GM19328 (cell line): Measurements from ENCODE around the gene SMG5.
"Not testable (repeated sequence)": the region's sequence is repeated elsewhere in the genome, so short reads cannot be mapped to it uniquely, and the experiment has no call there.

Experiments used
- ATAC-seq: cut with Tn5 transposase; IDR thresholded peaks from one replicate; pipeline ENCODE4 v1.9.1; 2021; ENCODE audit warnings: mild to moderate bottlenecking, moderate library complexity; ENCODE audit not compliant: unreplicated experiment

SMG5 gene

GRCh38 chr1:156282479-156283222 is at the start of gene SMG5:
Gene SMG5 (minus strand): TSS chr1:156282825. CDS start chr1:156282680, 145 bp downstream.
- ATAC-seq: peak; percentile 71

- not testable (repeated sequence) for ATAC-seq
These were observed 40.6 kb upstream of the SMG5 start for GRCh38 chr1:156323179-156323578.

- no peak for ATAC-seq
These were observed 37.9 kb upstream of the SMG5 start for GRCh38 chr1:156320560-156320959.

- no peak for ATAC-seq
These were observed 37.0 kb upstream of the SMG5 start for GRCh38 chr1:156319664-156320063.

GRCh38 chr1:156316909-156317308 is 34.3 kb upstream of the SMG5 start:
- no peak for ATAC-seq

- ATAC-seq: no peak
These were observed 28.3 kb upstream of the SMG5 start for GRCh38 chr1:156310962-156311361.

GRCh38 chr1:156308078-156308477 is 25.5 kb upstream of the SMG5 start:
- ATAC-seq: no peak

GRCh38 chr1:156305215-156305614 is 22.6 kb upstream of the SMG5 start:
- ATAC-seq: no peak

- ATAC-seq: no peak
These were observed 20.6 kb upstream of the SMG5 start for GRCh38 chr1:156303241-156303640.

- ATAC-seq: no peak
These were observed 16.3 kb upstream of the SMG5 start, which contains the start of gene VHLL for GRCh38 chr1:156298852-156299357. Gene VHLL (minus strand): TSS chr1:156299307. CDS start chr1:156299189, 118 bp downstream.

GRCh38 chr1:156295391-156295947 is 12.8 kb upstream of the SMG5 start, which contains the start of gene GLMP:
Gene GLMP (minus strand): TSS chr1:156295679. CDS start chr1:156295645, 34 bp downstream.
- no peak for ATAC-seq

GRCh38 chr1:156293895-156294294 is 11.3 kb upstream of the SMG5 start:
- ATAC-seq: no peak

GRCh38 chr1:156293098-156293434 is 10.4 kb upstream of the SMG5 start:
- ATAC-seq: no peak

- no peak for ATAC-seq
These were observed 8.8 kb upstream of the SMG5 start for GRCh38 chr1:156291226-156292061.

- ATAC-seq: no peak
These were observed 7.2 kb upstream of the SMG5 start for GRCh38 chr1:156289857-156290256.

GRCh38 chr1:156286061-156286460 is 3.4 kb upstream of the SMG5 start:
- ATAC-seq: no peak

GRCh38 chr1:156285437-156285836 is 2.8 kb upstream of the SMG5 start:
- ATAC-seq: no peak

- ATAC-seq: no peak
These were observed 2.1 kb upstream of the SMG5 start for GRCh38 chr1:156284757-156285156.

GRCh38 chr1:156284112-156284511 is 1.5 kb upstream of the SMG5 start, which contains the start of gene TMEM79:
Gene TMEM79 (plus strand): TSS chr1:156284325. CDS start chr1:156285227, 902 bp downstream.
- no peak for ATAC-seq

GRCh38 chr1:156283521-156283920 is 896 bp upstream of the SMG5 start:
- no peak for ATAC-seq
